Measurements from ENCODE around the gene SUGT1.

- TF ChIP-seq CTCF (IDR thresholded peaks at IDR 0.05) (no peak), SIN3A (IDR thresholded peaks at IDR 0.05; ENCODE audit: borderline replicate concordance, insufficient read depth, low read depth, low read length) (no peak), POLR2AphosphoS5 (IDR thresholded peaks at IDR 0.05; ENCODE audit: low read depth, low read length) (no peak), REST (IDR thresholded peaks at IDR 0.05; ENCODE audit: insufficient read depth in 1 of 2, low read depth in 2 of 2, low read length in 1 of 2) (no peak)
Measured at GRCh38 chr13:52746141-52746540, 93.5 kb downstream of the SUGT1 start.
